Activated CD4-positive, CD25-positive, alpha-beta regulatory T cell treated with anti-CD3 and anti-CD28 coated beads, Interleukin-2, amount 50 U/mL, for 24 hours (primary cell): ENCODE measurements around the gene CASQ2.

Experiments used
- ATAC-seq, 2 donors: fragments of 150-1000 bp; cut with Tn5 transposase; one replicate each; pipeline ENCODE4 v1.10.0; 2021; ENCODE audit warnings: mild to moderate bottlenecking in 1 of 2, moderate library complexity in 1 of 2

Gene CASQ2

DNA sequence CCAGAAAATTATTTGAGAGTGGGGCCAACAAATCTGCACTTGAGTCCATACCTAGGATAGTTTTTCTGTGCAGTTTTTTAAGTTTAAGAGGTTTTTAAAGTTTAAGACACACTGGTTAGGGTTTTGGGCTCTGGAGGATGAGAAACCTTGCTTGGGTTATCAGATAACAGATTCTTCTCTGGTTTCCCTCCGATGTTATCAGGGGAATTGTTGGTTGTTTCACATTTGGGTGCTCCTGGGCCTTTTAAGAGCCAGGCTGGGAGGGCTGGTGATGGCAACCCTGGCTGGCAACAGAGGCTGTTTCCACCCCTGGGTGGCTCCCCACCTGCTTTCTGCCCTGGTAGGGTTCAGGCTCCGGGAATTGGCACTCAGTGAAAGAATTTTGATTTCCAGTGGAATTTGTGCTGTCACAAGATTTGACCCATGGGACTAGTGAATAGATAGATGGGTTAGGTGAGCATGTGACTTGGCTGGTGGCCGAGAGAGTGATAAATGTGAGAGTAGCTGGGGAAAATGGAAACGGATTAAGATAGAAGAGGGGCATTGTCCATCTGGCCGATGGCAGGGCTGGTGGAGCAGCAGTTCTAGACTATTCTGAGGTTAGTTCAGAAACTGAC, 111.9 kb downstream of the CASQ2 start:
- ATAC-seq: no peak

DNA sequence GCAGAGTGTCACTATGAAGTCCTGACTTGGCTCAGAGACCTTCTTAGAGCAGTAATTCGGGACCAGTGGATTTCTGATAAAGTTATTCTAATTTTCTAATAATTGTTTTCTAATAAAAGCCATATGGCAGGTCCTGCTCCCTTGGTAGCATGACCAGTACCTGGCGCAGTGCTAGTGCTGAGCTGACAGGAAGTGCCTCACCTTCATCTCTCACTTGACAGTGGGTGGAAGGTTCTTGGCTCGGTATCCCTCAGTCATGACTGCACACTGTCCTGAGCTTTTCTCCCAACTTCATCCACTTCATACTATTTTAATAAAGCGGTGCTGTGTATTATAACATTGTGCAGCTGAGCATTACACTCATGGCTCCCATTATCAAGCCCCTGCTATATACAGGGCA, 112.6 kb downstream of the CASQ2 start:
- ATAC-seq: no peak

DNA sequence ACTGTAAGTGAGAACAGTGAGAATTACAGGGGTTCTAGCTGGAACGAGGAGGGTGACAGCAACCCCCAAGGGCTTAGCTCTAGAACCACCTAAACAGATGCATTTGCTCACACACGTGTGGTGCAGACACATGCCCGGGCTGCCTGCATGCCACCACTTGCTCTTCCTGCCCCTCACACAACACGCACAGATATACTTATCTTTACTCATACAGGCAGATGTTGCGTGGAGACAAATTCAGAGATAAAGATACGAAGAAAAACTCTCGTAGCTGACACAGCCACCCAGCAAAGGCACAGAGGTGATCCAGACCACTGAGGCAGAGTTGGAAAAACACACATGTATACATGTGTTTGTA, 113.2 kb downstream of the CASQ2 start:
- ATAC-seq: no peak

DNA sequence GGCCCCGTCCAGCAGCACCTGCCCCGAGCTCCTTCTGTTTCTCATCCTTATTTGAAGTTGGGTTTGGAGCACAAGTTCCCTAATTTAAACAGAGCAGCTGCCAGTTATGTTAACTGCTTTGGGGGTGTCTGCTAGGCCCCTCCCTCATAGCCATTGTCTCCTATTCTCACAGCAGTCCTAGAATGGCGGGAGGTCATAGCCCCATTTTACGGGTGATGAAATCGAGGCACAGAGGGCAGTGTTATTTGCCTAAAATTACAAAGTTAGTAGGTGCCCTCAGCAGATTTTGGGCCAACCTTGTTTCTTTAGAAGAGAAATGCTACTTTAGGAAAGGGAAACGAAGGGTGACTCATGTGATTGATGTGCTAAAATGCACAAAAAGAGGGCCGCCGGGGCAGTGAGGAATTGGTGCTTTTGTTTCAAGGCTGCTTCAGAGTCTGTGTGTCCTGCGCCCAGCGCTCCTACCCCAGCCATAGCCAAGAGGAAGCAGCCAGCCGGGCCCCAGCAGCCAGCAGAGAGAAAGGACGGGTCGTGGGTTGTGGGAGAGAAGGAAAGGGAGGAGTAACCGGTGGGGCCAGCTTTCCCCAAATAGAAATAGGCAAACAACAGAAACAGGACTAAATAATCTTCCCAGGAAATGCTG, 113.7 kb downstream of the CASQ2 start:
- no peak for ATAC-seq

DNA sequence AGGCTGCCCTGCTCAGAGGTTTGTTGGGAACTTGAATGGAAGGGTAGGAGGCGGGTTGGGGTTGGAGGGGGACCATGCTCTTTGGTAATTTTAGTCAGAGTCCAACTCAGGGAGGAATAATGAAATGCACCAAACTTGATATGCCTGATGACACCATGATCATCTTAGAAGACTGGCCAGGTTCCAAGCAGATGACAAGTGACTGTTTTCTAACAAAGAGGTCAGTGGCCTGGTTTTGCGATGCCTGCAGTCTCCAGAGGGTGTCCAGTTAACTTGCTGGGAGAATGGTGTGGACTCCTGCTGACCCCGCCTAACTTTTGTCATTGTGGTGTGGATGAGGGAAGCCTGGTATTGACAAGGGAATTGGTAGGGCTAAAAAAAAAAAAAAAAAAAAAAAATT, 114.4 kb downstream of the CASQ2 start:
- ATAC-seq: no peak

DNA sequence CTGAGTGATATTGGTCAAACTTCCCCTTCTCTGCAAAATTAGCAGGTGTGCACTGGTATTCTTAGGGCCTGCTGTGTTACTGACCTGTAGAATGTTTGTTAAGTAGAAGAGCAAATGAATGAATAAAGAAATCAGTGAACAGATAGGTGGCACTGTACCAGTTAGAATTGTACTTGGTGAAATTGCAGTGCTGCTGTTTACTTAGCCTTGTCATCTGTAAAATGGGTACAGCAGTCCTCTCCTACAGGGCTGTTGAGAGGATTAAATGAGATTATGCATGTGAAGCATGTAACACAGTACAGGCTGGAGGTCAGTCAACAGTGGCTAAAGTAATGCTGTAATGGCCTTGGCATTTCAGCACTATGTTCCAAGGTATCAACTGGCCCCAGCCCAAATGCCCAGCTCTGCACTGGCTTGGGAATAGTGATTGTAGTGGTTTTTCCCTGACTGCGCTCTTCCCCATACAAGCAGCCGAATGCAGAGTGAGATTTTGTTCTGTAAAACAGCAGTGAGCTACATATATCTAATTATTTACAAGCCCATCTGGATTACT, 116.2 kb downstream of the CASQ2 start:
- ATAC-seq: no peak

DNA sequence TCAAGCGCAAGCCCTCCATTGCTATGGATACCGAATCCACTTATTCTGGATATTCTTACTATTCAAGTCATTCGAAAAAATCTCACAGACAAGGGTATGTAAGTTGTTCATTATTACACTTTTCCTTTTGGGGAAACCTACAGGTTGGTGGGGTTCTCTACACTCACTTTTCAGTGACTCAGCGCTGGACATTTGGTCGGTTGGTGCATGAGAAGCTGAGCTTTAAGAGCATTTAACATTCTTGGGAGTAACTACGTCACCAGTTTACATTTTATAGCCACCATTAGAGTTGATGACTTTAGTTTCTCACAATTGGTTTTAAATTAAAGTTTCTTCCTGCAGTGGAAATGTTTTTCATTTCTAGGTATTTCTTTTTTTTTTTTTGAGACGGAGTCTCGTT, 117.1 kb downstream of the CASQ2 start:
- ATAC-seq: no peak

DNA sequence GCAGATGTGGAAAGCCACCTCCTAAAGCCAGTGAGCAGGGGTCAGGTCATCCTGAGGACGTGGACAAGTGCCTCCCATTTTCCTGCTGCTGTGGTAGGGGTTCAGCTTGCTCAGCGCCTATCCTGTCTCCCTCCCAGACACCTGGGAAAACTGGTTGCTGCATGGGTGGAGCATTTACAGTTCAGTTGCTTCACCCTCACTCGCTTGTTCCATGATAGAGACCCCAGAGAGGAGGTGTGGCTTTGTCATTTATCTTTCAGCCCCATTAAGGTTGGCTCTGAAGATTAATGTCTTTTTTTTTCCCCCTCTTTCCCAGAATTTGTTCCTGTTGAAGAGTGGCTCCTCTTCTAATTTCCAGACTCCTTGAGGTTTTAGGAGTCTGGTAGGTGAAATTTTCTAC, 117.6 kb downstream of the CASQ2 start:
- ATAC-seq: no peak
